ENCODE measurements around the gene STK33.

STK33 gene

DNA sequence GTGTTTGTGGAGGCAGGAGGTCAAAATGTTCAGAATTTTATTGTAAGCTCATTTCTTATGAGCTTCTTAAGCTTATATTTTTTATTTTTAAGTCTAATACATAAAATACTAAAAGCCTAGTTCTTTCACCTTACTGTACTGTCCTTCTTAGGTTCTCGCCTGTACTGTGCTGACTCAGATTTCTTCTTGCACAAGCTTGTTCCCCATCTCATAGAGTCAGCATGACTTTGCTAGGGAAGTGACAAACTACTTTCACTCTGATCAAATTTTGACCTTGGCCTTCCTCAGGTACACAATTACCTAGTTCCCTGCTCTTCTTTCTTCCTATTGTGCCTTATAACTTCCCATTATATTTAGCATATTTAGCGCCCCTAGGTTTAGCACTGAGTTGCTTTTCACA is 81.5 kb downstream of the STK33 start:
- TF ChIP-seq CTCF (IDR thresholded peaks at IDR 0.05; ENCODE audit: low read depth, low read length) = no peak
- in situ Hi-C loops (cut with HindIII; ENCODE audit: low sequenced_read_pairs) = no loop called here
- DNase-seq (ENCODE audit: low read depth, low spot score) = no peak

GRCh38 chr11:8503910-8504364 is 90.1 kb downstream of the STK33 start:
- in situ Hi-C loops (cut with HindIII; ENCODE audit: low sequenced_read_pairs) = no loop called here
- no peak overlapping the region for H3K4me3 ChIP-seq (ENCODE audit: low read depth, low read length)
- TF ChIP-seq CTCF (IDR thresholded peaks at IDR 0.05; ENCODE audit: low read depth, low read length) = no peak
- no peak for DNase-seq (ENCODE audit: low read depth, low spot score)

More for the DNA sequence above, 81.5 kb downstream of the STK33 start:
- no peak overlapping the region for H3K4me3 ChIP-seq (ENCODE audit: low read depth, low read length)

- in situ Hi-C loops (cut with HindIII; ENCODE audit: low sequenced_read_pairs) = no loop called here
- TF ChIP-seq CTCF (IDR thresholded peaks at IDR 0.05; ENCODE audit: low read depth, low read length) = no peak
- H3K4me3 ChIP-seq (ENCODE audit: low read depth, low read length) = no peak overlapping the region
- DNase-seq (ENCODE audit: low read depth, low spot score) = peak; percentile 20
These were observed 92.2 kb downstream of the STK33 start for GRCh38 chr11:8501836-8502235.

GRCh38 chr11:8488395-8488794 is 105.6 kb downstream of the STK33 start:
- TF ChIP-seq CTCF (IDR thresholded peaks at IDR 0.05; ENCODE audit: low read depth, low read length) = no peak
- in situ Hi-C loops (cut with HindIII; ENCODE audit: low sequenced_read_pairs) = no loop called here
- DNase-seq (ENCODE audit: low read depth, low spot score) = no peak

GRCh38 chr11:8487261-8487660 is 106.8 kb downstream of the STK33 start:
- in situ Hi-C loops (cut with HindIII; ENCODE audit: low sequenced_read_pairs) = no loop called here
- no peak for TF ChIP-seq CTCF (IDR thresholded peaks at IDR 0.05; ENCODE audit: low read depth, low read length)
- H3K4me3 ChIP-seq (ENCODE audit: low read depth, low read length) = no peak overlapping the region
- DNase-seq (ENCODE audit: low read depth, low spot score) = no peak

More at GRCh38 chr11:8488395-8488794, 105.6 kb downstream of the STK33 start:
- no peak overlapping the region for H3K4me3 ChIP-seq (ENCODE audit: low read depth, low read length)

- in situ Hi-C loops (cut with HindIII; ENCODE audit: low sequenced_read_pairs) = no loop called here
- H3K4me3 ChIP-seq (ENCODE audit: low read depth, low read length) = no peak overlapping the region
- DNase-seq (ENCODE audit: low read depth, low spot score) = no peak
- no peak for TF ChIP-seq CTCF (IDR thresholded peaks at IDR 0.05; ENCODE audit: low read depth, low read length)
These were observed 109.8 kb downstream of the STK33 start for GRCh38 chr11:8484251-8484650.

DNA sequence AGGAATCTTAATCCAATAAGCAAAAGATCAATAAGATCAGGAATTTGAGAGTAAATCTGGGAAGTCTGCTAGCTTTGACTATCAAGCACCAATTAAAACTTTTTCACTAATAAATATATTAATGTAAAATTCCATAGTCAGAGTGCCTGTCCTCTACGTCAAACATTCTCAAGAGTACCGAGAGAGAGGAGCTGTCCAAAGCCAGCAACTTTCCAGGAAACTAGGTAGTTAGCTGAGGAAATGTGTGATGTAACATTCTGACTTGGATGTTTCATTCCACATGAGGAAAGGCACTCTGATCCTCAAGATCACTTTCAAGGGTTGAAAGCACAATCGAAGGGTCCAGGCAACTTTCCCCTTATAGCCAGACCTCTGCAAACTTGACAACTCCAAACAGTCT is 113.2 kb downstream of the STK33 start:
- no peak for TF ChIP-seq CTCF (IDR thresholded peaks at IDR 0.05; ENCODE audit: low read depth, low read length)
- H3K4me3 ChIP-seq (ENCODE audit: low read depth, low read length) = no peak overlapping the region
- DNase-seq (ENCODE audit: low read depth, low spot score) = no peak
- in situ Hi-C loops (cut with HindIII; ENCODE audit: low sequenced_read_pairs) = no loop called here

Measured in astrocyte of the spinal cord (primary cell).